K562 (cell line): ENCODE results near the gene ATIC. TPM values are rescaled to one million over a fixed set of nuclear protein-coding genes. Genes with fewer than 3 reads are reported as not detected.
A peak's percentile ranks its signal among the peaks of the same experiment; 100 is the strongest.

Source experiments
- BRD4 ChIP-seq: fragments of 200-600 bp; sonication (generic); IDR thresholded peaks from 2 replicates; pipeline ENCODE4 v1.6.1; 2017; ENCODE audit warnings: inconsistent platforms
- BRD9 ChIP-seq: fragments of 450-650 bp; IDR thresholded peaks from 2 replicates; pipeline ENCODE4 v1.6.1; 2018; ENCODE audit warnings: low read depth; ENCODE audit not compliant: partially characterized antibody
- ELF4 ChIP-seq: fragments of 450-650 bp; formaldehyde crosslinking; IDR thresholded peaks from 2 replicates; pipeline ENCODE4 v1.4.0; 2022; ENCODE audit warnings: missing genetic modification characterization
- GABPB1 ChIP-seq: sonication (generic); formaldehyde crosslinking; IDR thresholded peaks from 2 replicates; pipeline ENCODE4 v1.8.0; 2022; ENCODE audit warnings: mild to moderate bottlenecking, missing genetic modification reagents
- ILF3 ChIP-seq: fragments of 450-650 bp; IDR thresholded peaks from 2 replicates; pipeline ENCODE4 v1.6.1; 2018; ENCODE audit warnings: antibody characterized with exemption, mild to moderate bottlenecking, moderate library complexity, borderline replicate concordance
- MAZ ChIP-seq, 2 experiments: fragments of 450-650 bp in 1 of 2; sonication (generic) in 1 of 2; formaldehyde crosslinking; IDR thresholded peaks in 1 of 2; conservative IDR thresholded peaks in 1 of 2; 2 replicates each; pipeline versions ENCODE4 v1.4.0 to v1.5.0; 2020; ENCODE audit warnings: mild to moderate bottlenecking in 1 of 2, missing genetic modification reagents in 1 of 2
- MEIS2 ChIP-seq: fragments of 450-650 bp; IDR thresholded peaks from 2 replicates; pipeline ENCODE4 v1.6.1; 2014; ENCODE audit warnings: mild to moderate bottlenecking; ENCODE audit not compliant: partially characterized antibody
- PHB ChIP-seq: fragments of 250-450 bp; sonication (Bioruptor Pico); IDR thresholded peaks from 2 replicates; pipeline ENCODE4 v1.5.0; 2021
- PHF21A ChIP-seq: fragments of 450-650 bp; IDR thresholded peaks from 2 replicates; pipeline ENCODE4 v1.6.1; 2017; ENCODE audit warnings: low read depth, borderline replicate concordance
- PRMT5 ChIP-seq: sonication (generic); formaldehyde crosslinking; IDR thresholded peaks from 2 replicates; pipeline ENCODE4 v1.5.0; 2020; ENCODE audit warnings: missing genetic modification reagents
- RAD21 ChIP-seq, 2 experiments: fragments of 250-450 bp in 1 of 2; fragments of 450-650 bp in 1 of 2; sonication (Bioruptor Pico) in 1 of 2; formaldehyde crosslinking in 1 of 2; IDR thresholded peaks in 1 of 2; conservative IDR thresholded peaks in 1 of 2; 2 replicates each; pipeline versions ENCODE4 v1.4.0 to v1.8.0; 2020 to 2022; ENCODE audit warnings: mild to moderate bottlenecking in 2 of 2, moderate library complexity in 1 of 2
- RUNX1 ChIP-seq: sonication (generic); IDR thresholded peaks from 2 replicates; pipeline ENCODE4 v1.6.1; 2016; ENCODE audit warnings: antibody characterized with exemption, low read depth
- SAP30 ChIP-seq: fragments of 200-600 bp; sonication (generic); IDR thresholded peaks from 2 replicates; pipeline ENCODE4 v1.6.1; 2012; ENCODE audit warnings: borderline replicate concordance, low read depth, mild to moderate bottlenecking, moderate library complexity, low read length, control low read depth, inconsistent platforms; ENCODE audit not compliant: insufficient read depth, poor library complexity, severe bottlenecking
- SMARCB1 ChIP-seq: IDR thresholded peaks from 2 replicates; pipeline ENCODE4 v1.6.1; 2011; ENCODE audit warnings: improper control_type of control experiment, low read depth; ENCODE audit not compliant: insufficient read length
- SRF ChIP-seq, 2 experiments: fragments of 250-450, 450-650 bp in 1 of 2; sonication (Bioruptor Pico) in 1 of 2; sonication (generic) in 1 of 2; formaldehyde crosslinking; IDR thresholded peaks; 2 replicates each; pipeline versions ENCODE4 v1.5.0 to v1.5.1; 2020 to 2022; ENCODE audit warnings: mild to moderate bottlenecking in 1 of 2, missing genetic modification reagents in 1 of 2
- TFE3 ChIP-seq: fragments of 450-650 bp; formaldehyde crosslinking; IDR thresholded peaks from 2 replicates; pipeline ENCODE4 v1.4.0; 2020; ENCODE audit warnings: mild to moderate bottlenecking, mixed read lengths
- YY1 ChIP-seq, 3 experiments: IDR thresholded peaks; 2 replicates each; pipeline ENCODE4 v1.6.1; 2011; ENCODE audit warnings: low read length in 2 of 3, mild to moderate bottlenecking in 2 of 3, moderate library complexity in 2 of 3, borderline replicate concordance in 1 of 3, control low read depth in 1 of 3, low read depth in 1 of 3; ENCODE audit not compliant: insufficient read depth in 3 of 3, insufficient replicate concordance in 2 of 3, control insufficient read depth in 1 of 3, insufficient read length in 1 of 3; ENCODE audit errors: extremely low read depth in 1 of 3
- ZNF253 ChIP-seq: fragments of 250-450 bp; sonication (Bioruptor Pico); conservative IDR thresholded peaks from 2 replicates; pipeline ENCODE4 v1.6.1; 2021; ENCODE audit warnings: mild to moderate bottlenecking
- ZNF354B ChIP-seq: fragments of 250-450 bp; sonication (Bioruptor Pico); IDR thresholded peaks from 2 replicates; pipeline ENCODE4 v1.4.0; 2020
- ZNF668 ChIP-seq: fragments of 250-450 bp; sonication (Bioruptor Pico); IDR thresholded peaks from 2 replicates; pipeline ENCODE4 v1.8.0; 2022; ENCODE audit warnings: mild to moderate bottlenecking, inconsistent platforms
- ZNF780A ChIP-seq: fragments of 250-450 bp; sonication (Bioruptor Pico); IDR thresholded peaks from 2 replicates; pipeline ENCODE4 v1.5.0; 2021; ENCODE audit warnings: mild to moderate bottlenecking
- polyA plus RNA-seq, 8 experiments: library from polyadenylated mRNA; depleted of rRNA in 4 of 8; stranded (reverse) in 5 of 8; unstranded in 3 of 8; fragments of >200 nt; fragmentation: Nextera tagmentation in 2 of 8; fragmentation: Illumina TruSeq in 1 of 8; extraction: Ambion mirVana in 2 of 8; extraction: Trizol in 1 of 8; gene quantifications; 2 replicates each; pipeline versions ENCODE4 v1.2.1 to v1.2.3, GENCODE V29; 2011 to 2014; ENCODE audit warnings: inconsistent platforms in 1 of 8, missing spikeins in 1 of 8
- total RNA-seq, 7 experiments: library from RNA; depleted of rRNA in 6 of 7; stranded (reverse); fragments of >200 nt in 6 of 7; fragmentation: Illumina TruSeq in 2 of 7; extraction: Trizol in 2 of 7; gene quantifications; 2 replicates each; pipeline versions ENCODE4 v1.2.1 to v1.2.3, GENCODE V29; 2011 to 2021; ENCODE audit warnings: low replicate concordance in 1 of 7
- TF ChIP-seq, protein P1 (sequence below): fragments of 250-450 bp; sonication (Bioruptor Pico); IDR thresholded peaks from 2 replicates; pipeline ENCODE4 v1.5.0; 2022; ENCODE audit warnings: mild to moderate bottlenecking

The ATIC gene
- total and polyA plus RNA-seq, 9 of the 15 experiments (the other 6 are each of a cell fraction or from before 2014, with no cell fraction given) = 45.6 to 480 (median 212) TPM

- TF ChIP-seq BRD9 (peak; percentile 81), ILF3 (no peak), BRD4 (peak; percentile 65; the same call in 1 of the 2 replicates), ZNF780A (CRISPR knock-in tag) (no peak), ZNF354B (CRISPR knock-in tag) (no peak), MEIS2 (no peak), ZNF668 (CRISPR knock-in tag) (no peak), RUNX1 (no peak), PRMT5 (no peak), ZNF253 (CRISPR knock-in tag) (no peak), PHF21A (no peak), YY1 (IDR thresholded peaks at IDR 0.05; ENCODE audit: borderline replicate concordance in 1 of 3, control insufficient read depth in 1 of 3, extremely low read depth in 1 of 3, insufficient read depth in 3 of 3, insufficient read length in 1 of 3, insufficient replicate concordance in 2 of 3, low read depth in 1 of 3, low read length in 2 of 3) (peak in 2 of 3 experiments; percentile 62 to 70), SAP30 (peak; percentile 93), GABPB1 (peak; percentile 68), SMARCB1 (no peak), ELF4 (no peak), PHB (CRISPR knock-in tag) (no peak), RAD21 (CRISPR knock-in tag; conservative IDR thresholded peaks at IDR 0.05 in 1 of 2, IDR thresholded peaks at IDR 0.05 in 1 of 2) (no peak; a peak in 1 of 4 replicates), TFE3 (CRISPR knock-in tag) (peak; percentile 57), SRF (CRISPR knock-in tag; IDR thresholded peaks at IDR 0.05) (no peak), MAZ (CRISPR knock-in tag; conservative IDR thresholded peaks at IDR 0.05 in 1 of 2, IDR thresholded peaks at IDR 0.05 in 1 of 2) (peak; percentile 40 to 76; a peak in 2 of 4 replicates)
- TF ChIP-seq, protein P1, sequence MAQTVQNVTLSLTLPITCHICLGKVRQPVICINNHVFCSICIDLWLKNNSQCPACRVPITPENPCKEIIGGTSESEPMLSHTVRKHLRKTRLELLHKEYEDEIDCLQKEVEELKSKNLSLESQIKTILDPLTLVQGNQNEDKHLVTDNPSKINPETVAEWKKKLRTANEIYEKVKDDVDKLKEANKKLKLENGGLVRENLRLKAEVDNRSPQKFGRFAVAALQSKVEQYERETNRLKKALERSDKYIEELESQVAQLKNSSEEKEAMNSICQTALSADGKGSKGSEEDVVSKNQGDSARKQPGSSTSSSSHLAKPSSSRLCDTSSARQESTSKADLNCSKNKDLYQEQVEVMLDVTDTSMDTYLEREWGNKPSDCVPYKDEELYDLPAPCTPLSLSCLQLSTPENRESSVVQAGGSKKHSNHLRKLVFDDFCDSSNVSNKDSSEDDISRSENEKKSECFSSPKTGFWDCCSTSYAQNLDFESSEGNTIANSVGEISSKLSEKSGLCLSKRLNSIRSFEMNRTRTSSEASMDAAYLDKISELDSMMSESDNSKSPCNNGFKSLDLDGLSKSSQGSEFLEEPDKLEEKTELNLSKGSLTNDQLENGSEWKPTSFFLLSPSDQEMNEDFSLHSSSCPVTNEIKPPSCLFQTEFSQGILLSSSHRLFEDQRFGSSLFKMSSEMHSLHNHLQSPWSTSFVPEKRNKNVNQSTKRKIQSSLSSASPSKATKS = no peak
Observed at GRCh38 chr2:215311625-215312396, at the start of gene ATIC (continued).
